GM10266 (cell line): ENCODE measurements around the gene FREM1.

Source experiments
- DNase-seq: peaks from one replicate; pipeline ENCODE4 v3.0.0; 2012; ENCODE audit errors: extremely low spot score
- CTCF ChIP-seq: IDR thresholded peaks from 2 replicates; pipeline ENCODE4 v1.5.1; 2012; ENCODE audit warnings: mild to moderate bottlenecking, low read depth; ENCODE audit not compliant: control insufficient read depth, insufficient read depth; ENCODE audit errors: missing control alignments

Gene FREM1

GRCh38 chr9:14752271-14752670 is 158.0 kb downstream of the FREM1 start:
- no peak for TF ChIP-seq CTCF
- DNase-seq, result no peak

- no peak for DNase-seq
- no peak for TF ChIP-seq CTCF
Measured at GRCh38 chr9:14750821-14751220, 159.4 kb downstream of the FREM1 start.

- no peak for TF ChIP-seq CTCF
- no peak for DNase-seq
Measured at GRCh38 chr9:14749741-14750211, 160.5 kb downstream of the FREM1 start.

GRCh38 chr9:14748373-14748772 is 161.9 kb downstream of the FREM1 start:
- no peak for DNase-seq
- TF ChIP-seq CTCF, result no peak

GRCh38 chr9:14747111-14747510 is 163.1 kb downstream of the FREM1 start:
- no peak for DNase-seq

GRCh38 chr9:14746626-14747025 is 163.6 kb downstream of the FREM1 start:
- no peak for TF ChIP-seq CTCF
- DNase-seq, result no peak

More at GRCh38 chr9:14747111-14747510, 163.1 kb downstream of the FREM1 start:
- no peak for TF ChIP-seq CTCF

GRCh38 chr9:14744768-14745167 is 165.5 kb downstream of the FREM1 start:
- no peak for DNase-seq
- TF ChIP-seq CTCF, result no peak

- no peak for TF ChIP-seq CTCF
- DNase-seq, result no peak
Measured at GRCh38 chr9:14741369-14741768, 168.9 kb downstream of the FREM1 start.
